ENCODE data around the gene BRICD5. TPM values are rescaled to one million over a fixed set of nuclear protein-coding genes. Genes with fewer than 3 reads are reported as not detected.

Gene BRICD5
- total RNA-seq, 1 donor from 2014 or later, result 7.8 TPM

DNA sequence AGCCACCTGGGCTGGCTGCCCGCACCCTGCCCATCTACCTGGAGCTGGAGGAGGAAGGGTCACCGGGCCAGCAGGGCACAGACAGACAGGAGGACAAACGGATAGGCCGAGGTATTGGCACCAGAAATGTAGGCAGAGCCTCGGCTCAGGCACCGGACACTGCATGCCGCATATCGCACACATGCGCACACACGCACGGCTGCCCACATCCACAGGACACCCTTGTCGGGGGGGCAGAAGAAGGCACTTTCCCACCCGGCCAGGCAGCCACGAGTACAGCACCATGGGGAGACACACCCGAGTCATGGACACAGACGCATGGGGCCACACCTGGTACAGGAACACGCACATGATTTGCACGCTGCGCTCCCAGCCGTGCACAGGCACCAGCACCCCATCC is 28.7 kb downstream of the BRICD5 start:
- intact Hi-C loops (cut with DNase I), result no loop called here
- H3K9me3 ChIP-seq, result no peaks in the 10 kb centered on the region
- H3K4me1 ChIP-seq, result no peaks in the 10 kb centered on the region
- H3K27ac ChIP-seq, result no peak overlapping the region
- H3K36me3 ChIP-seq, result peaks cover 13% of the 10 kb centered on the region
- TF ChIP-seq, protein P1, sequence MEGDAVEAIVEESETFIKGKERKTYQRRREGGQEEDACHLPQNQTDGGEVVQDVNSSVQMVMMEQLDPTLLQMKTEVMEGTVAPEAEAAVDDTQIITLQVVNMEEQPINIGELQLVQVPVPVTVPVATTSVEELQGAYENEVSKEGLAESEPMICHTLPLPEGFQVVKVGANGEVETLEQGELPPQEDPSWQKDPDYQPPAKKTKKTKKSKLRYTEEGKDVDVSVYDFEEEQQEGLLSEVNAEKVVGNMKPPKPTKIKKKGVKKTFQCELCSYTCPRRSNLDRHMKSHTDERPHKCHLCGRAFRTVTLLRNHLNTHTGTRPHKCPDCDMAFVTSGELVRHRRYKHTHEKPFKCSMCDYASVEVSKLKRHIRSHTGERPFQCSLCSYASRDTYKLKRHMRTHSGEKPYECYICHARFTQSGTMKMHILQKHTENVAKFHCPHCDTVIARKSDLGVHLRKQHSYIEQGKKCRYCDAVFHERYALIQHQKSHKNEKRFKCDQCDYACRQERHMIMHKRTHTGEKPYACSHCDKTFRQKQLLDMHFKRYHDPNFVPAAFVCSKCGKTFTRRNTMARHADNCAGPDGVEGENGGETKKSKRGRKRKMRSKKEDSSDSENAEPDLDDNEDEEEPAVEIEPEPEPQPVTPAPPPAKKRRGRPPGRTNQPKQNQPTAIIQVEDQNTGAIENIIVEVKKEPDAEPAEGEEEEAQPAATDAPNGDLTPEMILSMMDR (IDR thresholded peaks at IDR 0.05), result no peak
- DNase-seq (no peak), ATAC-seq (no peak)
- no peaks in the 10 kb centered on the region for H3K27me3 ChIP-seq (ENCODE audit: low read depth)
- no peak overlapping the region for H3K4me3 ChIP-seq

DNA sequence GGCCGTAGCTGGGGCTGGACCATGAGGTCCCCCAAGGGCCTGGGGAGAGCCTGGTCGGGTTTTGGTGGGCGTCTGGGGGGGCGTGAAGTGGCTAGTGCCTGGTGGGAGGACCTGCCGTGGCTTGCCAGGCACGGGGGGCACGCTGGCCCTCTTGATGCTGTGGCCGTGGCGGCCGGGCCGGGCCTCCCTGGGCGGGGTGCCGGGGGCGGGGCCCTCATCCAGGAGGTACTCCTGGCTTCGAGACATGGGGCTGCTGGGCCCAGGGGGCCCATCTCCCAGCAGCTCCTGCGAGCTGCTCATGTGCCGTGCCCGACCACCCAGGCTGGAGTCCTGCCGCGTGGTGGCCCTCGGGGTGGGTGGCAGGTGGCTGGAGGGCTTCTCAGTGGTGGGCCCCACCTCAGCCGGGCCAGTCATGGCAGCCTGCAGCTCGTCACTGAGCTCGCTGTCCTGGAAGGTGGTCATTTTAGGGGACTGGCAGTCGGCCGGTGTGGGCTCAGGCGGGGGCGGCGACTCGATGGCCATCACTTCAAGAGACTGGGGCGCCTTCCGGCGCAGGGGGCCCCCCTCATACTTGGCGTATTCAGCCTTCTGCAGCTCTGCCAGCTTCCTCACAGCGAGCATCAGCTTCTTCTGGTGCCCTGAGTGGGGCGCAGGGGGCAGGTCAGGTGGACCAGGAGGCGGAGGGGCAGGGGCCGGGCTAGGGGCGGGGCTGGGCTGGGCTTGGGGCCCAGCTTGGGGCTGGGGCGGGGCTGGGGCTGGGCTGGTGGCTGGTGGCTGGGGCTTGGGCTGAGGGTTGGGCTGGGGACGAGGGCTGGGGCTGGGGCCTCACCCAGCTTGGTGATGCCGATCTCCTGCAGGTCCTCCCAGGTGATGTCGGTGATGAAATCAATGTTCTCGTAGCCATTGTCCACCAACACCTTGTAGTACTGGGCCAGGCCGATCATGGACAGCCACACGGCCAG is 29.4 kb downstream of the BRICD5 start:
- no peaks in the 10 kb centered on the region for H3K4me1 ChIP-seq
- TF ChIP-seq, protein P1 (IDR thresholded peaks at IDR 0.05), result no peak
- no peak overlapping the region for H3K4me3 ChIP-seq
- no peaks in the 10 kb centered on the region for H3K27me3 ChIP-seq (ENCODE audit: low read depth)
- intact Hi-C loops (cut with DNase I), result no loop called here
- no peak overlapping the region for H3K27ac ChIP-seq
- DNase-seq (no peak), ATAC-seq (no peak)
- peaks cover 20% of the 10 kb centered on the region for H3K36me3 ChIP-seq
- H3K9me3 ChIP-seq, result no peaks in the 10 kb centered on the region

DNA sequence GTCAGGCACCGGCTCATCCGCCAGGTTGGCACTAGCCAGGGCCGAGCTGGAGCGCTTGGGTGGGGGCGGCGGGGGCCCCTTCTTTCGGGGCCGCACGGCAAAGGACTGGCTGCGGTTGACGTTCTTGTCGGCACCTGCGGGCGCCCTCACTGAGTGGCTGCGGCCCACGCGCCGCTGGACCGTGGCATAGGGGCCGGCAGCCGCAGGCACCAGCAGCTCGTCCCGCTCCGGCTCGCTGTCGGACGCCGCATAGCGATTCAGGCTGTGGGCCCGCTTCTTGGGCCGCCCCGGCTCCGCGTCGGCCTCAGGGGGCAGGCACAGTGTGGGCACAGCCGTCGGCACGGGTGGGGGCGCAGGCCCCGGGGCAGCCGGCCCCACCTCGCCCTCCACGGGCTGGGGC is 30.2 kb downstream of the BRICD5 start:
- DNase-seq, result no peak

DNA sequence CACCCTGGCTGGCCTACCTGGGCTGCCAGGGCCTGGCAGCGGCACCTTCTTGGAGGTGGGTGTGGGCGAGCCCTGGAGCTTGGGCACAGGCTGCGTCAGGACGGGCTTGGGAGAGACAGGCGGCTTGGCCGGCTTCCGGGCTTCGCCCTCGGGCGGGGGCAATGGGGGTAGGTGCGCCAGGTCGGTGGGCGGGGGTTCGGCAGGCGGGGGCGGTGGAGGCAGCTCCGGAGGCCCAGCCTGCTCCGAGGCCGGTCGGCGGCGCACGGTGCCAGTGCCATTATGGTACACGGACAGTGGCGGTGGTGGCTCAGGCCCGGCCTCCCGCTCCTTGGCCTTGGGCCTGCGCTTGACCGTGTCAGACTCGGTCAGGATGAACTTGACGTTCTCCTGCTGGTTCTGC is 31.1 kb downstream of the BRICD5 start:
- ATAC-seq (no peak), DNase-seq (no peak)
- no peak overlapping the region for H3K27ac ChIP-seq
- TF ChIP-seq, protein P1 (IDR thresholded peaks at IDR 0.05), result no peak
- peaks cover 37% of the 10 kb centered on the region for H3K36me3 ChIP-seq
- H3K9me3 ChIP-seq, result no peaks in the 10 kb centered on the region
- H3K4me1 ChIP-seq, result no peaks in the 10 kb centered on the region
- intact Hi-C loops (cut with DNase I), result no loop called here
- H3K27me3 ChIP-seq (ENCODE audit: low read depth), result no peaks in the 10 kb centered on the region
- no peak overlapping the region for H3K4me3 ChIP-seq

More for the DNA sequence above, 30.2 kb downstream of the BRICD5 start:
- Histone ChIP-seq H3K36me3 (peaks cover 28% of the 10 kb centered on the region), H3K4me3 (no peak overlapping the region), H3K27ac (no peak overlapping the region), H3K4me1 (no peaks in the 10 kb centered on the region), H3K27me3 (ENCODE audit: low read depth) (no peaks in the 10 kb centered on the region), H3K9me3 (no peaks in the 10 kb centered on the region)
- TF ChIP-seq, protein P1 (IDR thresholded peaks at IDR 0.05), result no peak
- intact Hi-C loops (cut with DNase I), result no loop called here
- ATAC-seq, result no peak

DNA sequence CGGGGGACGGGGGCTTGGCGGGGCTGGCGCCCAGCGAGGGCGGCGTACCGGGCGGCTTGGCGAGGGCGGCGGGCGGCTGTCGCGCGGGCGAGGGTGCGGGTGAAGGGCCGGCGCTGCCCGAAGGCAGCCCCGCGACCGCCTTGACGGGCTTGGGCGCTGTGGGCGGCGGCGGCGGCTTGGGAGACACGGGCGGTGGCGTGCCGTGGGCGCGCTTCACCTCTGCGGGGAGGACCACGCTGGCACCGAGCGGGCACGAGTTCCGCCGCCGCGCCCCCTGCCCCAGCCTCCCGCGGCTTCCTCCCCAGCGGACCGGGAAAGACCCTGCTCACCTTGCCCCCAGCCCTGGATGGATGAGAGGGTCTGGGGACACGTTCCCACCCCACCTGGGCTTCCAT is 31.6 kb downstream of the BRICD5 start:
- ATAC-seq, result no peak
- no peaks in the 10 kb centered on the region for H3K9me3 ChIP-seq
- no peak overlapping the region for H3K4me3 ChIP-seq
- H3K36me3 ChIP-seq, result peaks cover 42% of the 10 kb centered on the region
- no peaks in the 10 kb centered on the region for H3K27me3 ChIP-seq (ENCODE audit: low read depth)
- intact Hi-C loops (cut with DNase I), result no loop called here
- H3K4me1 ChIP-seq, result no peaks in the 10 kb centered on the region
- TF ChIP-seq, protein P1 (IDR thresholded peaks at IDR 0.05), result no peak
- no peak for DNase-seq
- H3K27ac ChIP-seq, result no peak overlapping the region
